Right lobe of liver (tissue), 6 donors: Measurements from ENCODE around the gene GLUD1. TPM values are rescaled to one million over a fixed set of nuclear protein-coding genes. Genes with fewer than 3 reads are reported as not detected.
"Not testable (repeated sequence)": the region's sequence is repeated elsewhere in the genome, so short reads cannot be mapped to it uniquely, and the experiment has no call there.

Experiments used
- ATAC-seq, 4 donors: fragments of 200-7000 bp; cut with Tn5 transposase; one replicate each; pipeline ENCODE4 v1.9.1; 2020; ENCODE audit warnings: mild to moderate bottlenecking in 4 of 4, moderate library complexity in 4 of 4
- DNase-seq, 3 donors: peaks; one replicate each; pipeline ENCODE4 v3.0.0-alpha.2; 2020
- H3K27ac ChIP-seq, 3 donors: fragments of 200-600 bp; one replicate each; pipeline ENCODE4 v1.8.0; 2022
- H3K27me3 ChIP-seq, 2 donors: fragments of 200-600 bp; one replicate each; pipeline ENCODE4 v1.8.0; 2022
- H3K36me3 ChIP-seq, 4 donors: fragments of 200-600 bp; sonication (generic) in 1 of 4; one replicate each; pipeline versions ENCODE4 v1.5.1 to v1.8.0; 2017 to 2022; ENCODE audit warnings: control low read depth in 1 of 4
- H3K4me1 ChIP-seq, 4 donors: fragments of 200-600 bp; sonication (generic) in 1 of 4; one replicate each; pipeline versions ENCODE4 v1.5.1 to v1.8.0; 2017 to 2022; ENCODE audit warnings: control low read depth in 1 of 4
- H3K4me3 ChIP-seq, 3 donors: fragments of 200-600 bp; one replicate each; pipeline ENCODE4 v1.8.0; 2022
- H3K9me3 ChIP-seq, 4 donors: fragments of 200-600 bp; sonication (generic) in 1 of 4; one replicate each; pipeline versions ENCODE4 v1.5.1 to v1.8.0; 2017 to 2022; ENCODE audit warnings: control low read depth in 1 of 4
- CTCF ChIP-seq, 4 donors: fragments of 200-600 bp in 3 of 4; fragments of 450-650 bp in 1 of 4; IDR thresholded peaks; one replicate each; pipeline versions ENCODE4 v1.5.1 to v1.8.0; 2016 to 2022; ENCODE audit warnings: antibody characterized with exemption in 4 of 4, mild to moderate bottlenecking in 2 of 4
- POLR2A ChIP-seq: fragments of 450-650 bp; IDR thresholded peaks from one replicate; pipeline ENCODE4 v1.6.1; 2017; ENCODE audit warnings: antibody characterized with exemption, mild to moderate bottlenecking
- WGBS: methylation state at CpG from one replicate; pipeline ENCODE4 v1.1.6; 2018; ENCODE audit warnings: low coverage, low lambda C conversion rate; ENCODE audit not compliant: insufficient coverage; ENCODE audit errors: missing lambda C conversion rate; 5-methylcytosine and 5-hydroxymethylcytosine counted together
- intact Hi-C, 2 donors: fragments of 100-400 bp; cut with DNase I; formaldehyde crosslinking; loops; one replicate each; pipeline versions ENCODE4 v1.11.2 to v1.14.1; 2022
- total RNA-seq, 6 experiments: library from RNA; depleted of rRNA in 2 of 6; stranded (reverse); fragments of >200 nt in 2 of 6; fragmentation: NEBNext Ultra II Directional in 3 of 6; extraction: Animal tissue kit (Norgen Biotek cat#: 25700) in 3 of 6; gene quantifications; one replicate each; pipeline versions ENCODE4 v1.1.0 to v1.2.4, GENCODE V29; 2016 to 2023
- donor health status: DM: no; HTN: yes; CAD: no.
- donor health status: DM: no; HTN: no; CAD: no.
- donor health status: DM: no; HTN: no; CAD: no.
- donor health status: DM: no; HTN: yes; CAD: no.
- donor health status: DM: no; HTN: yes; CAD: no.

GLUD1 gene
- total RNA-seq, 6 experiments from 2014 or later, result 272 to 652 (median 433) TPM

DNA sequence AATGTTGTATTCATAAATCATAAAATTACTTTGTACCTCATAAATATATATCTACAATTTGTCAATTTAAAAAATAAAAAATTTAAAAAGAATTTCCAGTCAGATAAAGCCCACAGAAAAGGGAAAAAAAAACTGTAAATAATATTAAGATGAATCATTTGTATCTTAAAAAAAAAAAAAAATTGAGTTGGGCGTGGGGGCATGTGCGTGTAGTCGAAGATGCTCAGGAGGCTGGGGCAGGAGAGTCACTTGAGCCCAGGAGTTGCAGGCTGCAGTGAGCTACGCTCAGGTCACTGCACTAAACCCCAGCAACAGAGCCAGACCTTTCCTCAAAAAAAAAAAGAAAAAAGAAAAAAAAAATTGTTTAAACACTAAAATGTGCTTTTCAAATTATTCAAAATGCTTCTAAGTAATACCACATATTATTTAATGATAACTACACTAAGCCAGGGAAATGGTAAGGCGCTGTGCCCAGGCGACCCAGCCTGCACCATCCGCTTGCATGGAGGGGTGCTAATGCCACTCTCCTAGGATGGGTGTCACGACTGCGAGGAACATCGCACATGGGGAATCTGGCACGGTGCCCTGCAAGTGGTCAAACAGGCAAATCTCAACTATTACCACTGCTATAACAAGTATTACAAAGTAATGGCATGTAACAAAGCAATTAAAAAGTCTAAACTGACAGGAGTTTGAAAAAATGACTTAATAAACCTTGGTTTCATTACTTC lies 15.4 kb downstream of the GLUD1 start:
- peak in 3 of 4 donors; percentile 31 to 61 (median 44) for ATAC-seq
- Histone ChIP-seq H3K4me1 (peaks cover 0 to 39% (median 7%) of the 10 kb centered on the region in 4 donors), H3K9me3 (no peaks in the 10 kb centered on the region), H3K27me3 (no peaks in the 10 kb centered on the region), H3K4me3 (no peak overlapping the region), H3K36me3 (peaks cover 0 to 21% (median 7%) of the 10 kb centered on the region in 4 donors), H3K27ac (no peak overlapping the region)
- WGBS, result 66% methylated on average over 6 of the region's 11 CpGs
- intact Hi-C loops, result no loop called here
- TF ChIP-seq POLR2A (no peak), CTCF (IDR thresholded peaks at IDR 0.05) (no peak)
- DNase-seq, result no peak

GRCh38 chr10:87076421-87076820 lies 18.2 kb downstream of the GLUD1 start:
- H3K36me3 ChIP-seq, result peaks cover 0 to 47% (median 19%) of the 10 kb centered on the region in 4 donors
- intact Hi-C loops, H3K27me3 ChIP-seq, H3K27ac ChIP-seq, H3K9me3 ChIP-seq, H3K4me3 ChIP-seq, ATAC-seq, DNase-seq: not testable (repeated sequence)
- WGBS, result 69% methylated on average over 2 of the region's 2 CpGs
- H3K4me1 ChIP-seq, result peaks cover 0 to 26% (median 4%) of the 10 kb centered on the region in 4 donors

- Histone ChIP-seq H3K4me1 (peaks cover 0 to 25% (median 4%) of the 10 kb centered on the region in 4 donors), H3K27me3 (no peaks in the 10 kb centered on the region), H3K9me3 (no peaks in the 10 kb centered on the region), H3K36me3 (peaks cover 0 to 86% (median 25%) of the 10 kb centered on the region in 4 donors), H3K27ac (no peak overlapping the region), H3K4me3 (no peak overlapping the region)
- intact Hi-C loops, result no loop called here
- 20% methylated on average over 2 of the region's 2 CpGs for WGBS
- DNase-seq, result no peak
- TF ChIP-seq CTCF (IDR thresholded peaks at IDR 0.05) (no peak), POLR2A (no peak)
- peak in 2 of 4 donors; percentile 17 to 70 for ATAC-seq
Observed at GRCh38 chr10:87072449-87072848, 22.2 kb downstream of the GLUD1 start.

DNA sequence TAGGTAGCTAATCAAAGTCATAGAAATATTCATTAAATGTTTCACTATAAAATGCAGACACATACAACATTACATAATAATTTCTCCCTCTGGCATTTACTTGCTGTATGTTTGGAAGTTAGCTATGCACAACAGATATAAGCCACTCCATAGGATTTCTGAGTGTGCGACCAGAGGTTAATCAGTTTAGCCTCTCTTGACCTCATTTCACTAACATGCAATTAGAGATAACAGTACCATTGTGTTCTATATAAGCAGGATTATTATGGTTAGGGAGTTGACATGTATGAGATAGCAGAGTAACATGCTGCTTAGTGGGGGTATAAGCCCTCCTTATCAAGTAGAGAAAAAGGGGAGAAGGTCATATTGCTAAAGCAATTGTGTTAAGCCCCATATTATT lies 26.4 kb downstream of the GLUD1 start:
- Histone ChIP-seq H3K27me3 (no peaks in the 10 kb centered on the region), H3K4me1 (peaks cover 0 to 46% (median 5%) of the 10 kb centered on the region in 4 donors), H3K36me3 (peaks cover 0 to 91% (median 34%) of the 10 kb centered on the region in 4 donors), H3K9me3 (no peaks in the 10 kb centered on the region), H3K27ac (no peak overlapping the region), H3K4me3 (no peak overlapping the region)
- TF ChIP-seq CTCF (IDR thresholded peaks at IDR 0.05) (no peak), POLR2A (no peak)
- DNase-seq (no peak), ATAC-seq (no peak)
- WGBS, result 77% methylated on average over 1 of the region's 1 CpG
- intact Hi-C loops, result no loop called here

DNA sequence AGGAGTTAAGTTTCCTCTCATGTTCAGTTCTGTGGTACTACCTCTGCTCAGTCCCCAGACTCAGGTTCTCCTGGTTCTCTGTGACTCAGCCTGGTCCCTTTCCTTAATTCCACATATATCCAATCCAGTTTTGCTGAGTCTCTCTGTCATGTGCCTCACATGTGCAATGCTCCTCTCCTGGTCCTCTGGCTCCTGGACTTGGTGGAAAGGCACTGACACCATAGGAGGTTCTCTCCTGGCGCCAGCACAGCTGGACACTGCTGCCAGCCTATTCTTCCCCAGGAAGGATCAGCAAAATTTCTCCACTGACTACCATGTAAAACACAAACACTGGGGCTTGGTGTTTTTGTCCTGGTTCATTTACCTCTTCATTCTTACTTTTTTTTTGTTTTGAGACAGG lies 27.8 kb downstream of the GLUD1 start:
- Histone ChIP-seq H3K4me1 (peaks cover 0 to 42% (median 3%) of the 10 kb centered on the region in 4 donors), H3K9me3 (no peaks in the 10 kb centered on the region), H3K27me3 (no peaks in the 10 kb centered on the region), H3K27ac (peak overlapping the region in 1 of 3 donors; percentile 42), H3K36me3 (peaks cover 0 to 91% (median 35%) of the 10 kb centered on the region in 4 donors), H3K4me3 (no peak overlapping the region)
- DNase-seq, result no peak
- TF ChIP-seq CTCF (IDR thresholded peaks at IDR 0.05) (no peak), POLR2A (no peak)
- intact Hi-C loops, result no loop called here
- peak; percentile 26 to 64 (median 57) for ATAC-seq
- WGBS, result 71% methylated on average over 1 of the region's 1 CpG
